GM23338 (cell line): ENCODE data around the gene TACC3. TPM values are rescaled to one million over a fixed set of nuclear protein-coding genes. Genes with fewer than 3 reads are reported as not detected.

Source experiments
- EZH2 ChIP-seq: fragments of 200-600 bp; sonication (generic); IDR thresholded peaks from one replicate; pipeline ENCODE4 v1.8.0; 2017; ENCODE audit warnings: antibody characterized with exemption, mild to moderate bottlenecking, low read depth; ENCODE audit not compliant: unreplicated experiment
- NANOG ChIP-seq: IDR thresholded peaks from 2 replicates; pipeline ENCODE4 v1.6.1; 2016; ENCODE audit warnings: antibody characterized with exemption, borderline replicate concordance
- polyA plus RNA-seq: library from polyadenylated mRNA; unstranded; fragments of >200 nt; fragmentation: Nextera tagmentation; extraction: Ambion mirVana; gene quantifications from 2 replicates; pipeline ENCODE4 v1.2.1, GENCODE V29; 2016
- total RNA-seq: library from RNA; depleted of rRNA; stranded (reverse); fragments of >200 nt; shearing (Covaris generic); gene quantifications from 2 replicates; pipeline ENCODE4 v1.2.3, GENCODE V29; 2014
- TF ChIP-seq, protein P1 (sequence below): fragments of 250-450 bp; sonication (Bioruptor Pico); IDR thresholded peaks from 2 replicates; pipeline ENCODE4 v1.5.0; 2020; ENCODE audit warnings: mild to moderate bottlenecking, moderate library complexity
- TF ChIP-seq, protein P2 (sequence below), 2 experiments: fragments of 200-600 bp in 1 of 2; sonication (generic) in 1 of 2; conservative IDR thresholded peaks; 2 replicates each; pipeline versions ENCODE4 v1.5.1 to v1.6.1; 2016 to 2017; ENCODE audit warnings: antibody characterized with exemption in 2 of 2, low read depth in 2 of 2, mild to moderate bottlenecking in 2 of 2, moderate library complexity in 1 of 2
- TF ChIP-seq, protein P3 (sequence below): IDR thresholded peaks from one replicate; pipeline ENCODE4 v1.6.1; 2018; ENCODE audit warnings: antibody characterized with exemption; ENCODE audit not compliant: unreplicated experiment

The TACC3 gene
- total and polyA plus RNA-seq, 2 experiments from 2014 or later, result 120 TPM

DNA sequence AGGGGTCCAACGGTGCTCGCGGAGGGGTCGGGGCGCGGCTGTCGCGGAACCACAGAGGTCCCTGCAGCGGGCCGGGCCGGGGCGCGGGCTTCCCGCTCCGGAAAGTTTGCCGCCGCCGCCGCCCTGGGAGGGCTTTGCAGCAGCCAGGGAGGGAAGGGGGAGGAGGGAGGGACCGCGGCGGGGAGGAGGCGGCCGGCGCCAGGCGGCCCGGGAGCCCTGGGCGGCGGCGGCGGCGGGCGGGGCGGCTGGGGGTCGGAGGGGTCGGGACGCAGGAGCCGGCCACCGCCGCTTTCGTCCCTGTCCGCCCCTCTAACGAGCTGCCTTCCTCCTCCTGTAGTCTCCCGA lies 72.1 kb downstream of the TACC3 start (continued):
- TF ChIP-seq, protein P1, sequence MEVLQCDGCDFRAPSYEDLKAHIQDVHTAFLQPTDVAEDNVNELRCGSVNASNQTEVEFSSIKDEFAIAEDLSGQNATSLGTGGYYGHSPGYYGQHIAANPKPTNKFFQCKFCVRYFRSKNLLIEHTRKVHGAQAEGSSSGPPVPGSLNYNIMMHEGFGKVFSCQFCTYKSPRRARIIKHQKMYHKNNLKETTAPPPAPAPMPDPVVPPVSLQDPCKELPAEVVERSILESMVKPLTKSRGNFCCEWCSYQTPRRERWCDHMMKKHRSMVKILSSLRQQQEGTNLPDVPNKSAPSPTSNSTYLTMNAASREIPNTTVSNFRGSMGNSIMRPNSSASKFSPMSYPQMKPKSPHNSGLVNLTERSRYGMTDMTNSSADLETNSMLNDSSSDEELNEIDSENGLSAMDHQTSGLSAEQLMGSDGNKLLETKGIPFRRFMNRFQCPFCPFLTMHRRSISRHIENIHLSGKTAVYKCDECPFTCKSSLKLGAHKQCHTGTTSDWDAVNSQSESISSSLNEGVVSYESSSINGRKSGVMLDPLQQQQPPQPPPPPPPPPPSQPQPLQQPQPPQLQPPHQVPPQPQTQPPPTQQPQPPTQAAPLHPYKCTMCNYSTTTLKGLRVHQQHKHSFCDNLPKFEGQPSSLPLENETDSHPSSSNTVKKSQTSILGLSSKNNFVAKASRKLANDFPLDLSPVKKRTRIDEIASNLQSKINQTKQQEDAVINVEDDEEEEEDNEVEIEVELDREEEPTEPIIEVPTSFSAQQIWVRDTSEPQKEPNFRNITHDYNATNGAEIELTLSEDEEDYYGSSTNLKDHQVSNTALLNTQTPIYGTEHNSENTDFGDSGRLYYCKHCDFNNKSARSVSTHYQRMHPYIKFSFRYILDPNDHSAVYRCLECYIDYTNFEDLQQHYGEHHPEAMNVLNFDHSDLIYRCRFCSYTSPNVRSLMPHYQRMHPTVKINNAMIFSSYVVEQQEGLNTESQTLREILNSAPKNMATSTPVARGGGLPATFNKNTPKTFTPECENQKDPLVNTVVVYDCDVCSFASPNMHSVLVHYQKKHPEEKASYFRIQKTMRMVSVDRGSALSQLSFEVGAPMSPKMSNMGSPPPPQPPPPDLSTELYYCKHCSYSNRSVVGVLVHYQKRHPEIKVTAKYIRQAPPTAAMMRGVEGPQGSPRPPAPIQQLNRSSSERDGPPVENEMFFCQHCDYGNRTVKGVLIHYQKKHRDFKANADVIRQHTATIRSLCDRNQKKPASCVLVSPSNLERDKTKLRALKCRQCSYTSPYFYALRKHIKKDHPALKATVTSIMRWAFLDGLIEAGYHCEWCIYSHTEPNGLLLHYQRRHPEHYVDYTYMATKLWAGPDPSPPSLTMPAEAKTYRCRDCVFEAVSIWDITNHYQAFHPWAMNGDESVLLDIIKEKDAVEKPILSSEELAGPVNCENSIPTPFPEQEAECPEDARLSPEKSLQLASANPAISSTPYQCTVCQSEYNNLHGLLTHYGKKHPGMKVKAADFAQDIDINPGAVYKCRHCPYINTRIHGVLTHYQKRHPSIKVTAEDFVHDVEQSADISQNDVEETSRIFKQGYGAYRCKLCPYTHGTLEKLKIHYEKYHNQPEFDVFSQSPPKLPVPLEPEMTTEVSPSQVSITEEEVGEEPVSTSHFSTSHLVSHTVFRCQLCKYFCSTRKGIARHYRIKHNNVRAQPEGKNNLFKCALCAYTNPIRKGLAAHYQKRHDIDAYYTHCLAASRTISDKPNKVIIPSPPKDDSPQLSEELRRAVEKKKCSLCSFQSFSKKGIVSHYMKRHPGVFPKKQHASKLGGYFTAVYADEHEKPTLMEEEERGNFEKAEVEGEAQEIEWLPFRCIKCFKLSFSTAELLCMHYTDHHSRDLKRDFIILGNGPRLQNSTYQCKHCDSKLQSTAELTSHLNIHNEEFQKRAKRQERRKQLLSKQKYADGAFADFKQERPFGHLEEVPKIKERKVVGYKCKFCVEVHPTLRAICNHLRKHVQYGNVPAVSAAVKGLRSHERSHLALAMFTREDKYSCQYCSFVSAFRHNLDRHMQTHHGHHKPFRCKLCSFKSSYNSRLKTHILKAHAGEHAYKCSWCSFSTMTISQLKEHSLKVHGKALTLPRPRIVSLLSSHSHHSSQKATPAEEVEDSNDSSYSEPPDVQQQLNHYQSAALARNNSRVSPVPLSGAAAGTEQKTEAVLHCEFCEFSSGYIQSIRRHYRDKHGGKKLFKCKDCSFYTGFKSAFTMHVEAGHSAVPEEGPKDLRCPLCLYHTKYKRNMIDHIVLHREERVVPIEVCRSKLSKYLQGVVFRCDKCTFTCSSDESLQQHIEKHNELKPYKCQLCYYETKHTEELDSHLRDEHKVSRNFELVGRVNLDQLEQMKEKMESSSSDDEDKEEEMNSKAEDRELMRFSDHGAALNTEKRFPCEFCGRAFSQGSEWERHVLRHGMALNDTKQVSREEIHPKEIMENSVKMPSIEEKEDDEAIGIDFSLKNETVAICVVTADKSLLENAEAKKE (CRISPR knock-in tag), result no peak
- TF ChIP-seq, protein P2, sequence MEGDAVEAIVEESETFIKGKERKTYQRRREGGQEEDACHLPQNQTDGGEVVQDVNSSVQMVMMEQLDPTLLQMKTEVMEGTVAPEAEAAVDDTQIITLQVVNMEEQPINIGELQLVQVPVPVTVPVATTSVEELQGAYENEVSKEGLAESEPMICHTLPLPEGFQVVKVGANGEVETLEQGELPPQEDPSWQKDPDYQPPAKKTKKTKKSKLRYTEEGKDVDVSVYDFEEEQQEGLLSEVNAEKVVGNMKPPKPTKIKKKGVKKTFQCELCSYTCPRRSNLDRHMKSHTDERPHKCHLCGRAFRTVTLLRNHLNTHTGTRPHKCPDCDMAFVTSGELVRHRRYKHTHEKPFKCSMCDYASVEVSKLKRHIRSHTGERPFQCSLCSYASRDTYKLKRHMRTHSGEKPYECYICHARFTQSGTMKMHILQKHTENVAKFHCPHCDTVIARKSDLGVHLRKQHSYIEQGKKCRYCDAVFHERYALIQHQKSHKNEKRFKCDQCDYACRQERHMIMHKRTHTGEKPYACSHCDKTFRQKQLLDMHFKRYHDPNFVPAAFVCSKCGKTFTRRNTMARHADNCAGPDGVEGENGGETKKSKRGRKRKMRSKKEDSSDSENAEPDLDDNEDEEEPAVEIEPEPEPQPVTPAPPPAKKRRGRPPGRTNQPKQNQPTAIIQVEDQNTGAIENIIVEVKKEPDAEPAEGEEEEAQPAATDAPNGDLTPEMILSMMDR (conservative IDR thresholded peaks at IDR 0.05; ENCODE audit: low read depth in 2 of 2), result no peak
- TF ChIP-seq NANOG (no peak), EZH2 (no peak)
- TF ChIP-seq, protein P3, sequence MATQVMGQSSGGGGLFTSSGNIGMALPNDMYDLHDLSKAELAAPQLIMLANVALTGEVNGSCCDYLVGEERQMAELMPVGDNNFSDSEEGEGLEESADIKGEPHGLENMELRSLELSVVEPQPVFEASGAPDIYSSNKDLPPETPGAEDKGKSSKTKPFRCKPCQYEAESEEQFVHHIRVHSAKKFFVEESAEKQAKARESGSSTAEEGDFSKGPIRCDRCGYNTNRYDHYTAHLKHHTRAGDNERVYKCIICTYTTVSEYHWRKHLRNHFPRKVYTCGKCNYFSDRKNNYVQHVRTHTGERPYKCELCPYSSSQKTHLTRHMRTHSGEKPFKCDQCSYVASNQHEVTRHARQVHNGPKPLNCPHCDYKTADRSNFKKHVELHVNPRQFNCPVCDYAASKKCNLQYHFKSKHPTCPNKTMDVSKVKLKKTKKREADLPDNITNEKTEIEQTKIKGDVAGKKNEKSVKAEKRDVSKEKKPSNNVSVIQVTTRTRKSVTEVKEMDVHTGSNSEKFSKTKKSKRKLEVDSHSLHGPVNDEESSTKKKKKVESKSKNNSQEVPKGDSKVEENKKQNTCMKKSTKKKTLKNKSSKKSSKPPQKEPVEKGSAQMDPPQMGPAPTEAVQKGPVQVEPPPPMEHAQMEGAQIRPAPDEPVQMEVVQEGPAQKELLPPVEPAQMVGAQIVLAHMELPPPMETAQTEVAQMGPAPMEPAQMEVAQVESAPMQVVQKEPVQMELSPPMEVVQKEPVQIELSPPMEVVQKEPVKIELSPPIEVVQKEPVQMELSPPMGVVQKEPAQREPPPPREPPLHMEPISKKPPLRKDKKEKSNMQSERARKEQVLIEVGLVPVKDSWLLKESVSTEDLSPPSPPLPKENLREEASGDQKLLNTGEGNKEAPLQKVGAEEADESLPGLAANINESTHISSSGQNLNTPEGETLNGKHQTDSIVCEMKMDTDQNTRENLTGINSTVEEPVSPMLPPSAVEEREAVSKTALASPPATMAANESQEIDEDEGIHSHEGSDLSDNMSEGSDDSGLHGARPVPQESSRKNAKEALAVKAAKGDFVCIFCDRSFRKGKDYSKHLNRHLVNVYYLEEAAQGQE, result no peak
